Adrenal gland (tissue), 5 donors: ENCODE data around the gene PRODH.

Experiments used
- POLR2A ChIP-seq, 2 donors: fragments of 450-650 bp; IDR thresholded peaks; one replicate each; pipeline ENCODE4 v1.6.1; 2017; ENCODE audit warnings: antibody characterized with exemption in 2 of 2, mild to moderate bottlenecking in 2 of 2, moderate library complexity in 1 of 2
- TF ChIP-seq, protein P1 (sequence below), 6 experiments: fragments of 450-650 bp in 4 of 6; fragments of 200-600 bp in 2 of 6; sonication (generic) in 1 of 6; IDR thresholded peaks; 1 replicate in 5 of 6; 2 replicates in 1 of 6; pipeline versions ENCODE4 v1.5.1 to v1.8.0; 2016 to 2021; ENCODE audit warnings: antibody characterized with exemption in 6 of 6, mild to moderate bottlenecking in 2 of 6, moderate library complexity in 1 of 6
- donor health status: DM: no; HTN: no; CAD: no.

DNA sequence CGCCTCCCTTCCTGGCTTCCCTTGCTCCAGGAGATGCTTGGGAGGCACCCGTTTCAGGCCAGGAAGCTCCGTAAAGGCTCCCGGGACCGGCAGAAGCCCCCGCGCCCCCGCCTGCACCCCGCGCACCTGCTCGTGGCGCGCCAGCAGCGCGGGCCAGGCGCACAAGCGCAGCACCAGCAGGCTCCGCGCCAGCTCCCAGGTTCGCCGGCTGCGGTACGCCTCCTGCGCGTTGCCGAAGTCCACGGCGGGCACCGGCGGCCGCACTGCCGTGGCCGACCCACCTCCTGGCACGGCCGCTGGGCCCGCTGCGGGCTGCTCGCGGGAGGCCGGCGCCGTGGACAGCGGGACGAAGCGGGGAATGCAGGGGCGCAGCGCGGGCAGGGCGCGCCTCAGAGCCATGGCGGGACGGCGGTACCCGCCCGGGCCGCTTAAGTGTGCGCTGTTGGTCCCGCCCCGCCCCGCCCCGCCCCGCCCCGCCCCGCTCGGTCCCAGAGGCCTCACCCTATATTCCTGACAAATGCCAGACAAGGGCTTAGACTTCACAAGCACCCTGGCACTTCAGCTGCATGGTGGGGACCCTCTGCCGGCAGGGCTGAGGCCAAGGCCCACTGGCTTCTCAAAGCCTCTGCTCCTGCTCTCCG lies at the start of gene PRODH:
- TF ChIP-seq, protein P1, sequence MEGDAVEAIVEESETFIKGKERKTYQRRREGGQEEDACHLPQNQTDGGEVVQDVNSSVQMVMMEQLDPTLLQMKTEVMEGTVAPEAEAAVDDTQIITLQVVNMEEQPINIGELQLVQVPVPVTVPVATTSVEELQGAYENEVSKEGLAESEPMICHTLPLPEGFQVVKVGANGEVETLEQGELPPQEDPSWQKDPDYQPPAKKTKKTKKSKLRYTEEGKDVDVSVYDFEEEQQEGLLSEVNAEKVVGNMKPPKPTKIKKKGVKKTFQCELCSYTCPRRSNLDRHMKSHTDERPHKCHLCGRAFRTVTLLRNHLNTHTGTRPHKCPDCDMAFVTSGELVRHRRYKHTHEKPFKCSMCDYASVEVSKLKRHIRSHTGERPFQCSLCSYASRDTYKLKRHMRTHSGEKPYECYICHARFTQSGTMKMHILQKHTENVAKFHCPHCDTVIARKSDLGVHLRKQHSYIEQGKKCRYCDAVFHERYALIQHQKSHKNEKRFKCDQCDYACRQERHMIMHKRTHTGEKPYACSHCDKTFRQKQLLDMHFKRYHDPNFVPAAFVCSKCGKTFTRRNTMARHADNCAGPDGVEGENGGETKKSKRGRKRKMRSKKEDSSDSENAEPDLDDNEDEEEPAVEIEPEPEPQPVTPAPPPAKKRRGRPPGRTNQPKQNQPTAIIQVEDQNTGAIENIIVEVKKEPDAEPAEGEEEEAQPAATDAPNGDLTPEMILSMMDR (IDR thresholded peaks at IDR 0.05), result no peak
- TF ChIP-seq POLR2A (IDR thresholded peaks at IDR 0.05), result no peak
